Activated T-helper 1 cell treated with anti-CD3 and anti-CD28 coated beads, Interleukin-2, amount 50 U/mL, for 16 hours (primary cell): Measurements from ENCODE around the gene COLQ.

Experiments
- DNase-seq, 2 donors: peaks; one replicate each; pipeline ENCODE4 v3.0.0-alpha.2; 2020; ENCODE audit warnings: low read depth in 1 of 2, low spot score in 1 of 2

COLQ gene

GRCh38 chr3:15520804-15521572, 518 bp downstream of the COLQ start:
- no peak for DNase-seq

GRCh38 chr3:15520185-15520584, 1.3 kb downstream of the COLQ start:
- no peak for DNase-seq

- no peak for DNase-seq
These were observed 2.4 kb downstream of the COLQ start for GRCh38 chr3:15519096-15519495.

GRCh38 chr3:15514663-15515340, 6.7 kb downstream of the COLQ start:
- DNase-seq, result no peak

GRCh38 chr3:15513810-15514662, 7.5 kb downstream of the COLQ start:
- no peak for DNase-seq

- no peak for DNase-seq
These were observed 8.4 kb downstream of the COLQ start for GRCh38 chr3:15513116-15513515.

GRCh38 chr3:15512166-15512565, 9.3 kb downstream of the COLQ start:
- DNase-seq, result no peak

GRCh38 chr3:15511156-15511555, 10.3 kb downstream of the COLQ start:
- no peak for DNase-seq

DNA sequence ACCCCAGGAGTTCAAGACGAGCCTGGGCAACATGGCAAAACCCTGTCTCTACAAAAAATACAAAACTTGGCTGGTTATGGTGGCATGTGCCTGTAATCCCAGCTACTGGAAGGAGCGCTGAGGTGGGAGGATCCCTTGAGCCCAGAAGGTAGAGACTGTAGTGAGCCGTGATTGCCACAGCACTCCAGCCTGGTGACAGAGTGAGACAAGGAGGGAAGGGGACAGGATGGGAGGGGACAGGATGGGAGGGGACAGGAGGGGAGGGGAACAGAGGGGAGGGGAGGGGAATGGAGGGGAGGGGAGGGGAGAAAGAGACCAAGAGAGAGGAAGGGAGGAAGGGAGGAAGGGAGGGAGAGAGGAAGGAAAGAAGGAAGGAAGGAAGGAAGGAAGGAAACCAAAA, 11.0 kb downstream of the COLQ start:
- no peak for DNase-seq

DNA sequence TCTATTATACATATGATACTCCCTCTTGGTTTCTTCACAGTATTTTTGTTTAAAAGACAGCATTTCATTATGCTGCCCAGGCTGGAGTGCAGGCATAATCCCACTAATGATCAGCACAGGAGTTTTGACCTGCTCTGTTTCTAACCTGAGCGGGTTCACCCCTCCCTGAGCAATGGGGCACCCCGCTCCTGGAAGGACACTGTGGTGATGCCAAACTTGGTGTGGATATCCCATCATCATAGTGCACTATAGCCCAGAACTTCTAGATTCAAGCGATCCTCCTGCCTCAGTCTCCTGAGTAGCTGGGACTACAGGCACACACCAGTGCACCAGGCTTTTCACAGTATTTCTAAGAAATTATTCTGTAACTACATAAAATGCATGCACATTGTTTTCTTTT, 14.9 kb downstream of the COLQ start:
- no peak for DNase-seq

DNA sequence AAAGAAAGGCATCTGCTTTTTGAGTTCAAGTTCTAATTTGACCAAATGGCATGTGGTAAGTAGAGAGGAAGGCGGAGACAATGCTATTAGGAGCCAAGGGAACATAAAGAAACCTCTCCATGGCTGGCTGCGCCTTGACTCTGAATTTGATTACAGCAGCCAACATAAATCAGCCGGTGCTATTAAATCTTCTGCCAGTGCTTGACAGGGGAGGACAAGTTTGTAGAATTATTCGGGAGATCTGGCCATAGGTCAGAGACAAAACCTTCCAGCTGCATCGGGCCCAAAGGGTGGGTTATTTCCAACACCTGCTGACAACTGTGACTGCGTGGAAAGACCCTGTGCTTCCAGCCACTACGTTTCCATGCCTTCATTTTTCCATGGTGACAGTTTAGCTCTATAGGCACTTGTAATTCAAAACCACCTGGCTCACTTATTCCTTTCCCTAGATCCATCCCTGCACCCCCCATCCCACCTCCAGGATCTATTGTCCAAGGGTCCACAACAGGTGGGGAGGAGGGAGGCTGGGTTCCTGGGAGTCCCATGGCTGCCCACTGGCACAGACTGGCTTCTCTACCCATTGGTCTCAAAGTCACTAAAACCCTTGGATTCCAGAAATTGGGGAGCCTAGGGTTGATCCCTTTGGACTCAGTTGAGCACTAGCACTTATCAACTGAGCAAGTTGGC, 15.9 kb downstream of the COLQ start:
- no peak for DNase-seq

DNA sequence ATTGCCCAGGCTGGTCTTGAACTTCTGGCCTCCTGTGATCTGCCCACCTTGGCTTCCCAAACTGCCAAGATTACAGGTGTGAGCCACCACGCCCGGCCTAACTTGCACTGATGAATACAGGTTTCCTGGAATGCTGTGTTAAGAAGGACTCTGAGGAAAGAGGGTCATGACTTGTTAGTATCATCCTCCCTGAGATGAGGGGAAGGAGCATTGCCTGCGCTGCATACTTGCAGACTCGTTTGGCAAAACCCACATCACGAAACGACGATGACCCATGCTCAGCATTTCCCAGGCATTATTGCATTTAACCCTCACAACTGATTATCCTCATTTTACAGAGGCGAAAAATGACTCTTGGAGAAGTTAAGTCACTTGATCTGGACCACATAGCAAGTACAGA, 18.9 kb downstream of the COLQ start:
- no peak for DNase-seq

GRCh38 chr3:15501126-15501525, 20.4 kb downstream of the COLQ start:
- DNase-seq, result no peak

GRCh38 chr3:15500107-15500724, 21.3 kb downstream of the COLQ start:
- DNase-seq, result no peak

DNA sequence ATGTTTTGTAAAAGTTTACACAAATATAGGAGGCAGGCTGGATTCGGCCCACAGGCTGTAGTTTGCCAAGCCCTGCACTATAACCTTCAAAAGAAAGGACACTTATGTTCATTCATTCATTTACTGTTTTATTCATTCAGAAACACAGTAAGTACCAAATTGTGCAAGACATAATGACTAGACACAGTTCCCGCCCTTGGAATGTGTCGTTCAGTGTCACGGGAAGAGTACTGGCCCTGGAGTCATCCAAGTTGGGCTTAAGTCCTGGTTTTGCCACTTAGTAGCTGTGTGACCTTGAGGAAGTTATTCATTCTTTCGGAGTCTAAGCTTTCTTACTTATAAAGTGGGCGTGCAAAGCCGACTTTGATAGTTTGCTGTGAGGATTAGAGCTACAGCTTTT, 22.0 kb downstream of the COLQ start:
- DNase-seq, result no peak

- DNase-seq, result no peak
These were observed 22.9 kb downstream of the COLQ start for GRCh38 chr3:15498431-15499214.

DNA sequence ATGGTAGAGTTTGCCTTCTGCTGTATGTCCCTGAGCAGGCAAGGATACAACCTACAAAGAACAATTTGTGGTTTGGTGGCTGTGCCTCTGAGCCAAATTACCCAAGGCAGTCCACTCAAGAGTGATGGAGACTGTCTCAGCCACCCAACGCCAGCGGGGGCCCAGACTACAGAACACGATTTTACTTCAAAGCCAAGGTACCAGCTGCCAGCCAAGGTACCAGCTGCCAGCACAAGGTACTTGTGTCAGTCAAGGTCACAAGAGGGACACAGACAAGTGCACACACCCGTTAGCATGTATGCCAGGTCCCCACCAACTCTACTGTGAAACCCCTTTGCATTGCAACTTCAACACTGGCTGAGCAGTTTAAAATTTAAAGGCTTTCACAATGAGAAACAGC, 23.5 kb downstream of the COLQ start:
- no peak for DNase-seq

- no peak for DNase-seq
These were observed 25.2 kb downstream of the COLQ start for GRCh38 chr3:15496341-15496664.

- DNase-seq, result no peak
These were observed 25.8 kb downstream of the COLQ start for GRCh38 chr3:15495461-15496340.
